Measurements from ENCODE around the gene CARD9. TPM values are rescaled to one million over a fixed set of nuclear protein-coding genes. Genes with fewer than 3 reads are reported as not detected.

The CARD9 gene
- total RNA-seq, 2 donors from 2014 or later = 0.78 to 1.3 TPM

DNA sequence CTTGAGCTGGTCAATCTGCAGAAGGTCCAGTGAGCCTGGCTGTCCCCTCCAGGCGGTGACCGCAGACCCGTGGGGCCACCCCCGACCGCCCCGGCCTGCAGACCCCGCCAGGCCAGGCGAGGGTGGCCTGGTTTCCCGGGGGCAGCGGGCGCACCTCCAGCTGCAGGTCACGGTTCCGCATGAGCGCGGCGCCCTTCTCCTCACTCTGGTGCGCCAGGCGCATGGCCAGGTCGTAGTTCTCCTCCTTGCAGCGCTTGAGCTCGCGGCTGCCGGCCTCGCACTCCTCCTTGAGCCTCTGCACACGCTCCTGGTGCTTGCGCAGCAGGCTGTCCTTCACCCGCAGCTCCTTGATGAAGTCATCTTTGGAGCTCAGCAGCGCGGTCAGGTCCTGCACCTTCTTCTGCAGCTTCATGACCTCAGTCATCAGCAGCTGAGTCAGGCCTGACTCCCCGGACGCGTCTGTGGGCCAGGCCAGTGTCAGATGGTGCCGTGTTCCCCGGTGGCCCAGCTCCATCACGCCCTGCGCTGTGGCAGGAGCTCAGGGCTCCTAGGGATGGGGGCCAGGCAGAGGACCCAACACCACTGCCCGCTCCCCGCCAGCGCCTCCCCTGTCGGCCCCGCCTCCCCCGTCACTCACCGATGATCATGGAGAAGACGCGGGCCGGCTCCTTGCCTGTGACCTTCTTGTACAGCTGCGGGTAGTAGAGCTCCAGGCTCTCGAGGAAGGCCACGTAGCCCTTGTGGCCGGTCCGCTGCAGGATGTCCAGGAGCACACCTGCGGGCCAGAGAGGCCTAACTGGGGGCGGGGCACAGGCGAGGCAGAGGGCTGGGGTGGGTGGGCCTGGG, 2.6 kb downstream of the CARD9 start:
- intact Hi-C loops (cut with DNase I) = no loop called here
- Histone ChIP-seq H3K4me1 (peaks cover 18% of the 10 kb centered on the region), H3K27ac (no peak overlapping the region), H3K9me3 (no peaks in the 10 kb centered on the region), H3K4me3 (no peak overlapping the region), H3K27me3 (no peaks in the 10 kb centered on the region), H3K36me3 (replicated peaks in 1 of 2; ENCODE audit: insufficient read depth in 1 of 2, low read depth in 2 of 2) (no peaks in the 10 kb centered on the region)
- 89 to 94% methylated on average over 5 to 41 of the region's 54 CpGs for WGBS, 2 donors
- DNase-seq (no peak), ATAC-seq (no peak)
- TF ChIP-seq POLR2A (IDR thresholded peaks at IDR 0.05) (no peak), CTCF (IDR thresholded peaks at IDR 0.05) (no peak)

GRCh38 chr9:136370037-136370436, 3.4 kb downstream of the CARD9 start:
- Histone ChIP-seq H3K4me1 (peaks cover 18% of the 10 kb centered on the region), H3K36me3 (replicated peaks in 1 of 2; ENCODE audit: insufficient read depth in 1 of 2, low read depth in 2 of 2) (no peaks in the 10 kb centered on the region), H3K9me3 (no peaks in the 10 kb centered on the region), H3K4me3 (no peak overlapping the region), H3K27me3 (no peaks in the 10 kb centered on the region), H3K27ac (no peak overlapping the region)
- ATAC-seq = no peak
- intact Hi-C loops (cut with DNase I) = no loop called here
- TF ChIP-seq POLR2A (IDR thresholded peaks at IDR 0.05) (no peak), CTCF (IDR thresholded peaks at IDR 0.05) (no peak)
- DNase-seq = no peak
- WGBS, 2 donors = 80 to 92% methylated on average over 1 to 18 of the region's 19 CpGs

DNA sequence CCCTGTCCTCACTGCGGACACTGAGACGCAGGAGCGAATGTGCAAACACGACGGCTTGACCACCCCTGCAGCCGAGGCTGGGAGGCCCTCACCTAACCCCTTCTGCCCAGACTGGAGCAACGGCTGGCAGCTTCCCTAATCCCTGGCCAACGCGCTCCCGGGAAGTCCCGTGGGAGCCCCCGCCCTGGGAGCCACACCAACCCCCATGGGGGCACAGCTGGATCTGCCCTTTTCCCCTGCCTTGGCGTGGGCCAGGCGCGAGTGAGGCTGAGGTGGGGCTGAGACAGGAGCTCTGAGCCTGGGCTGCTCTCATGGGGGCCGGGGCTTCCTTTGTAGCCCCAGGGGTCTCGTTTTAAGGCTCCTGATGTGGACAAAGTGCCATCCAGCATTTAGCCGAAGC, 5.3 kb downstream of the CARD9 start:
- no peaks in the 10 kb centered on the region for H3K36me3 ChIP-seq (replicated peaks in 1 of 2; ENCODE audit: insufficient read depth in 1 of 2, low read depth in 2 of 2)
- peaks cover 22% of the 10 kb centered on the region for H3K4me1 ChIP-seq
- no peaks in the 10 kb centered on the region for H3K9me3 ChIP-seq
- WGBS, 2 donors = 68 to 78% methylated on average over 10 to 16 of the region's 18 CpGs
- no peak for TF ChIP-seq POLR2A (IDR thresholded peaks at IDR 0.05)
- TF ChIP-seq CTCF (IDR thresholded peaks at IDR 0.05) = no peak
- no peak overlapping the region for H3K27ac ChIP-seq
- intact Hi-C loops (cut with DNase I) = loop anchor here (5.0 kb wide), 1 partner anchor 36 kb away; no protein-coding TSS in a partner anchor
- no peak for ATAC-seq
- H3K27me3 ChIP-seq = no peaks in the 10 kb centered on the region
- H3K4me3 ChIP-seq = no peak overlapping the region
- DNase-seq = no peak

DNA sequence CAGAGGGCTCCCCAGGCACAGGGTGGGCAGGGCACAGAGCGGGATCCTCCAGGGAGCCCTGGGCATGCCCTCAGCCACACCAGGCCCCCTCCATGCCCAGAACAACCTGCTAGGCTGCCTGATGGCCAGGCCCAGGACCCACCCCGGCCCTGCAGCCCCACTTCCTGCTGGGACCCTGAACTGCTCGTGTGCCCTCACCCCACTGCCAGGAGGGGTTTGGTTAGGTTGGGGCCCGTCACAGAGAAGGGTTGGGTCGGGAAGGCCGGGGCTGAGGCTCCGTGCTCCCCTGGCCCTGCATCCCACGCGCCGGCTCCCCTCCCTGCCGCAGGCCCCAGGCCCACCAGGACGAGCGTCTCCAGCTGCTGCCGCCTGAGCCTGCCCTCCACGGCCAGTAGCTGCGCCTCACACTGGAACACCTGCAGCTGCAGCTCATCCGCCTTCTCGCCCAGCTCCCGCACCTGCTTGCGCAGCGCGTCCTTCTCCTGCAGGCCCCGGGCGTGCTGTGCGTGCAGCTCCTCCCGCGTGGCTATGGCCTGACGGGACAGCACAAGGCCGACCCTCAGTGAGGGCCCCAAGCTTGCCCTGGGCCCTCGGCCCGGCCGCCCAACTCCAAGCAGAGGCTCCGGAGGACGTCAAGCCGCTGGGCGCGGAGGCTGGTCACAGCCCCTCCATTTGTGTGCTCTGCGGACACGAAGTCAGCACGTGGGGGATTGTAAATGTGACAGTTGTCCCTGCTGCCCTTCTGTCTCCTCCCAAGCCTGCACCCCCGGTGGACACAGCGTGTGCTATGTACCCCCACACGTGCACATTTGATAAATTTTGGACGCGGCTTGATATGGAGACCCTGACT, 5.9 kb downstream of the CARD9 start:
- DNase-seq (no peak), ATAC-seq (no peak)
- Histone ChIP-seq H3K4me3 (no peak overlapping the region), H3K4me1 (peaks cover 20% of the 10 kb centered on the region), H3K9me3 (no peaks in the 10 kb centered on the region), H3K27me3 (no peaks in the 10 kb centered on the region), H3K36me3 (replicated peaks in 1 of 2; ENCODE audit: insufficient read depth in 1 of 2, low read depth in 2 of 2) (no peaks in the 10 kb centered on the region), H3K27ac (no peak overlapping the region)
- TF ChIP-seq CTCF (IDR thresholded peaks at IDR 0.05) = no peak
- TF ChIP-seq POLR2A (IDR thresholded peaks at IDR 0.05) = no peak
- WGBS, 2 donors = 82 to 87% methylated on average over 30 to 45 of the region's 45 CpGs
- intact Hi-C loops (cut with DNase I) = loop anchor here (5.0 kb wide), 1 partner anchor 35 kb away; no protein-coding TSS in a partner anchor
